Mesenchymal stem cell (in vitro differentiated cells and primary cell): ENCODE results near the gene RUNDC3A.
"Not testable (repeated sequence)": the region's sequence is repeated elsewhere in the genome, so short reads cannot be mapped to it uniquely, and the experiment has no call there.

Experiments
- DNase-seq: peaks from one replicate; pipeline ENCODE4 v3.0.0-alpha.2; 2013
- H2AFZ ChIP-seq: one replicate; pipeline ENCODE4 v1.6.1; 2013; ENCODE audit warnings: low read depth, mild to moderate bottlenecking, control low read depth, inconsistent platforms, low read length, moderate library complexity
- H2AK5ac ChIP-seq: 2 replicates; pipeline ENCODE4 v1.6.1; 2013; ENCODE audit warnings: low read length, moderate library complexity, mild to moderate bottlenecking, inconsistent platforms; ENCODE audit not compliant: severe bottlenecking
- H2BK120ac ChIP-seq: one replicate; pipeline ENCODE4 v1.6.1; 2013; ENCODE audit warnings: low read depth, mild to moderate bottlenecking, inconsistent platforms, low read length, moderate library complexity
- H2BK12ac ChIP-seq, 2 experiments: one replicate each; pipeline ENCODE4 v1.6.1; 2013; ENCODE audit warnings: inconsistent platforms in 2 of 2, low read length in 2 of 2, mild to moderate bottlenecking in 2 of 2, moderate library complexity in 2 of 2, control low read depth in 1 of 2
- H2BK15ac ChIP-seq: one replicate; pipeline ENCODE4 v1.6.1; 2013; ENCODE audit warnings: mild to moderate bottlenecking, low read depth, inconsistent platforms; ENCODE audit not compliant: poor library complexity, severe bottlenecking
- H2BK5ac ChIP-seq: 2 replicates; pipeline ENCODE4 v1.6.1; 2013; ENCODE audit warnings: low read depth, mild to moderate bottlenecking, low read length, control low read depth, inconsistent platforms; ENCODE audit not compliant: poor library complexity, severe bottlenecking
- H3K14ac ChIP-seq, 2 experiments: one replicate each; pipeline ENCODE4 v1.6.1; 2013; ENCODE audit warnings: inconsistent platforms in 2 of 2, low read length in 2 of 2, control low read depth in 1 of 2, mild to moderate bottlenecking in 1 of 2, moderate library complexity in 1 of 2
- H3K18ac ChIP-seq, 2 experiments: one replicate each; pipeline ENCODE4 v1.6.1; 2013; ENCODE audit warnings: inconsistent platforms in 2 of 2, low read length in 2 of 2, control low read depth in 1 of 2, low read depth in 1 of 2, mild to moderate bottlenecking in 1 of 2
- H3K23ac ChIP-seq, 2 experiments: one replicate each; pipeline ENCODE4 v1.6.1; 2013; ENCODE audit warnings: inconsistent platforms in 2 of 2, low read length in 2 of 2, mild to moderate bottlenecking in 2 of 2, moderate library complexity in 2 of 2, control low read depth in 1 of 2
- H3K27ac ChIP-seq: 2 replicates; pipeline ENCODE4 v1.5.1; 2013; ENCODE audit warnings: mild to moderate bottlenecking, moderate library complexity, low read length, control low read depth, inconsistent platforms; ENCODE audit not compliant: poor library complexity, severe bottlenecking
- H3K27me3 ChIP-seq, 2 experiments: 2 replicates each; pipeline versions ENCODE4 v1.6.1 to v1.7.0; 2013; ENCODE audit warnings: low read length in 2 of 2, mild to moderate bottlenecking in 2 of 2, moderate library complexity in 2 of 2, control low read depth in 1 of 2, inconsistent platforms in 1 of 2; ENCODE audit not compliant: control insufficient read depth in 1 of 2, insufficient read depth in 1 of 2
- H3K36me3 ChIP-seq, 2 experiments: 2 replicates each; pipeline versions ENCODE4 v1.6.1 to v1.7.0; 2013; ENCODE audit warnings: low read length in 2 of 2, control low read depth in 1 of 2, inconsistent platforms in 1 of 2, low read depth in 1 of 2, mild to moderate bottlenecking in 1 of 2; ENCODE audit not compliant: insufficient read depth in 2 of 2, control insufficient read depth in 1 of 2
- H3K4ac ChIP-seq, 2 experiments: one replicate each; pipeline ENCODE4 v1.6.1; 2013; ENCODE audit warnings: inconsistent platforms in 2 of 2, low read length in 2 of 2, mild to moderate bottlenecking in 2 of 2, moderate library complexity in 2 of 2, control low read depth in 1 of 2, low read depth in 1 of 2
- H3K4me1 ChIP-seq: 2 replicates; pipeline ENCODE4 v1.6.1; 2013; ENCODE audit warnings: low read depth, low read length, control low read depth; ENCODE audit not compliant: control insufficient read depth, insufficient read depth
- H3K4me2 ChIP-seq: 2 replicates; pipeline ENCODE4 v1.6.1; 2013; ENCODE audit warnings: low read length, mild to moderate bottlenecking, inconsistent platforms; ENCODE audit not compliant: poor library complexity, severe bottlenecking
- H3K4me3 ChIP-seq, 2 experiments: 2 replicates each; pipeline versions ENCODE4 v1.5.1 to v1.7.0; 2013; ENCODE audit warnings: low read length in 2 of 2, mild to moderate bottlenecking in 2 of 2, control low read depth in 1 of 2, low read depth in 1 of 2; ENCODE audit not compliant: insufficient read depth in 1 of 2
- H3K79me1 ChIP-seq: replicated peaks from 2 replicates; pipeline ENCODE4 v1.6.1; 2013; ENCODE audit warnings: mild to moderate bottlenecking, control low read depth, low read length, inconsistent platforms; ENCODE audit not compliant: poor library complexity, severe bottlenecking
- H3K9ac ChIP-seq: 2 replicates; pipeline ENCODE4 v1.7.0; 2013; ENCODE audit warnings: mild to moderate bottlenecking, low read length, moderate library complexity
- H3K9me3 ChIP-seq: 2 replicates; pipeline ENCODE4 v1.7.0; 2013; ENCODE audit warnings: mild to moderate bottlenecking, low read length; ENCODE audit not compliant: control insufficient read depth
- H4K8ac ChIP-seq: one replicate; pipeline ENCODE4 v1.6.1; 2013; ENCODE audit warnings: inconsistent platforms, mild to moderate bottlenecking, low read length, moderate library complexity
- H4K91ac ChIP-seq: one replicate; pipeline ENCODE4 v1.6.1; 2013; ENCODE audit warnings: mild to moderate bottlenecking, low read length, inconsistent platforms
- WGBS: methylation state at CpG from one replicate; pipeline ENCODE4 v1.1.7; 2013; ENCODE audit warnings: mixed read lengths; 5-methylcytosine and 5-hydroxymethylcytosine counted together

RUNDC3A gene

DNA sequence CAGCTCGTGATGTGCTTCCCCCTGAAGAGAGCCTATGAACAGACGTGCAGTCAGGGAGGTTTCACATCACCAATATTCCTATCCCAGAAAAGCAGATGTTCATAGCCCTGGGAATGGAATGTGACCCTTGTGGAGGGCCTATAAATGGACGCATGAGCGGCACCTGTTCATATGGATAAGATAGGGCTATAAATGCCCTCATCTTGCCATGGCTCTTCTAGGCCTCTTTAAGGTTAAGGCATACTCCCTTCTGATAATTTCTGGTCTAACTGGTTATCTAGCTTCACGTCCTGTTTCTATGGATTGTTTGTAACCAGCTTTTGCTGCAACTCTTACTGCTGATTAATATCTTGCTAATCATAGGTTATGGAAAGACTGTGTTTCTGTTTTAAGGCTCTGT is 32.2 kb downstream of the RUNDC3A start:
- peaks cover 13% of the 10 kb centered on the region for H3K4me1 ChIP-seq
- H3K27me3 ChIP-seq, H2BK12ac ChIP-seq, H3K18ac ChIP-seq, DNase-seq, H4K91ac ChIP-seq, H2BK120ac ChIP-seq, H3K14ac ChIP-seq, H2AFZ ChIP-seq, H4K8ac ChIP-seq, H2BK15ac ChIP-seq, H3K4me3 ChIP-seq, H3K79me1 ChIP-seq, H3K36me3 ChIP-seq, H3K4ac ChIP-seq, H2AK5ac ChIP-seq, H3K9ac ChIP-seq, H3K9me3 ChIP-seq, H3K4me2 ChIP-seq, H3K23ac ChIP-seq, H2BK5ac ChIP-seq, H3K27ac ChIP-seq: not testable (repeated sequence)
- 92% methylated on average over 4 of the region's 5 CpGs for WGBS

DNA sequence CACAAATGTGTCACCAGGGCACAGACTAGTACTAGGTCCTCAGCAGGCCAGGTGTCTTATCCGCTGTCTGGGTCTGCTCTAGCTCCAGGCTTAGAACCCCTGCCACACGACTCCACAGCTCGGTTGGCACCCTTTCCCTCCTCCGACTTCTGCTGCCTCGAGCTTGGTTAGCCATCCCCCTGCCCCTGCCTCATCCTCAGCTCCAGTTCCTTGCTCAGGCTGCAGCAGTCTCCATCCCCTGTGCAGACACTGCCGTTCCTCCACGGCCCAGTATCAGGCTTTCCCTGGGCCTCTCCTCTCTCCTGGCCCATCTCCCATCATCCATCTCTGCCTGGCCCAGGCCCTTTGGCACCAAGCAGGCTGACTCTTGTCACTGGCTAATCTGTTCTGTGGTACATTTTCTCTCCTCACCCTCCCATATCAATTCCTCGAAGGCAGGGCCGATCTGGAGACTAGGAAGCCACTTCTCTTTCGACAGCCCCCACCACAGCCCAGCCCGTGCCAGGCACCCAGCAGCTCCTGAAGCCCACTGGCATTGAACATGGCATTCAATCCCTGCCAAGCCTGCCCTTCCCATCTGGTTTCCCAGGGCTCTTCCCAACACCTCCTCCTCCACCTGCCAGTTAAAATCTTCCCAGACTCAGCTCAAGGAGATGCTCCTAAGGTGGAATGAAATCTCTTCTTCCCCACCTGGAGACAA is 35.3 kb downstream of the RUNDC3A start:
- Histone ChIP-seq H3K79me1 (peaks cover 11% of the 10 kb centered on the region), H3K4ac (peak overlapping the region in 1 of 2 experiments; percentile 18), H2BK5ac (no peak overlapping the region), H3K4me2 (no peak overlapping the region), H3K36me3 (peaks cover 2% of the 10 kb centered on the region in 2 experiments), H3K27me3 (no peaks in the 10 kb centered on the region), H3K14ac (no peak overlapping the region), H2BK15ac (peak overlapping the region; percentile 13), H3K9ac (no peak overlapping the region), H3K27ac (no peak overlapping the region), H3K23ac (no peak overlapping the region), H2BK12ac (peak overlapping the region in 1 of 2 experiments; percentile 59), H4K91ac (peak overlapping the region; percentile 82), H2BK120ac (no peak overlapping the region), H3K4me3 (no peak overlapping the region), H3K9me3 (no peaks in the 10 kb centered on the region), H2AK5ac (peak overlapping the region; percentile 98), H3K18ac (no peak overlapping the region), H4K8ac (peak overlapping the region; percentile 84), H2AFZ (no peak overlapping the region), H3K4me1 (peaks cover 18% of the 10 kb centered on the region)
- WGBS: 89% methylated on average over 11 of the region's 11 CpGs
- no peak for DNase-seq

DNA sequence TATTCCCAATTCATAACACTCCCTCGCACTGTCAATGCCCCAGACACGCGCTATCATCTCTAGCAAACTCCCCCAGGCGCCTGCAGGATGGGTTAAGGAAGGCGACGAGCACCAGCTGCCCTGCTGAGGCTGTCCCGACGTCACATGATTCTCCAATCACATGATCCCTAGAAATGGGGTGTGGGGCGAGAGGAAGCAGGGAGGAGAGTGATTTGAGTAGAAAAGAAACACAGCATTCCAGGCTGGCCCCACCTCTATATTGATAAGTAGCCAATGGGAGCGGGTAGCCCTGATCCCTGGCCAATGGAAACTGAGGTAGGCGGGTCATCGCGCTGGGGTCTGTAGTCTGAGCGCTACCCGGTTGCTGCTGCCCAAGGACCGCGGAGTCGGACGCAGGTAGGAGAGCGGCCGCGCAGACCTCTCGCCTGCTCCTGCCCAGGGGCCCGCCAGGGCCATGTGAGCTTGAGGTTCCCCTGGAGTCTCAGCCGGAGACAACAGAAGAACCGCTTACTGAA is 36.6 kb downstream of the RUNDC3A start, which contains the start of gene GRN:
TSS of gene GRN (plus strand) at position 364 of the 515 bp plus-strand sequence. CDS start 3,863 bp downstream, outside the sequence.
- Histone ChIP-seq H2BK5ac (no peak within 1 kb of the TSS), H3K4me1 (peaks cover 17% of the 10 kb centered on the region), H2BK15ac (peak within 1 kb of the TSS; percentile 54), H3K4ac (peak within 1 kb of the TSS; percentile 66 to 95), H3K9me3 (no peaks in the 10 kb centered on the region), H2AFZ (peak within 1 kb of the TSS; percentile 39), H3K36me3 (peaks cover 11 to 15% of the 10 kb centered on the region in 2 experiments), H4K91ac (peak within 1 kb of the TSS; percentile 81), H3K27ac (peak within 1 kb of the TSS; percentile 47), H3K23ac (peak within 1 kb of the TSS in 1 of 2 experiments; percentile 63), H4K8ac (peak within 1 kb of the TSS; percentile 94), H3K79me1 (peaks cover 20% of the 10 kb centered on the region), H3K9ac (peak within 1 kb of the TSS; percentile 98), H2BK12ac (peak within 1 kb of the TSS; percentile 30 to 85), H3K4me2 (peak within 1 kb of the TSS; percentile 92), H2BK120ac (no peak within 1 kb of the TSS), H3K4me3 (peak within 1 kb of the TSS; percentile 86 to 100), H2AK5ac (peak within 1 kb of the TSS; percentile 98), H3K18ac (peak within 1 kb of the TSS; percentile 69 to 89), H3K14ac (peak within 1 kb of the TSS; percentile 38 to 92), H3K27me3 (no peaks in the 10 kb centered on the region)
- WGBS: 1% methylated on average over 23 of the region's 26 CpGs
- peak; percentile 99 for DNase-seq

DNA sequence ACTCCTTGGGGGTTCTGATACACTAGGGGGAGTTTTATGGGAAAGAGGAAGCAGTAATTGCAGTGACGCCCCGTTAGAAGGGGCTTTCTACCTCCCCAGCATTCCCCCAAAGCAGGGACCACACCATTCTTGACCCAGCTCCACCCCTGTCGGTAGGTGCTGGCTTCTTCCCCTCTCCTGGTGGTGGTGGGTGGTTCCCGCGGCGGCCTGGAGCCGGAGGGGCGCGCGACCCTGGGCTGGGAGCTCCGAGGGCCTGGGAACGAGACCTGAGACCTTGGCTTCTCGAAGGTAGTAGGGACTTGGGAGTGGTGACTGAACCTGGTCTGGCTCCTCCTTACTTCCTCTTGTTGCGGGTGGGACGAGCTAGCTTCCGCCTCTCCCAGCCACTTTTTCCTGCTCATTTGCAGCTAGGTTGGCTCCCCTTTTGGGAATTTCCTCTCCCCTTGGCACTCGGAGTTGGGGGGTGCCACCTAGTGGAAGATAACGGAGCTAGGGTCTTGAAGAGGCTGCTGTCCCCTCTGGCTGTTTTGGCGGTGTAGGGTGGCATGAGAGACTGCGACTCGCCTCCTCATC is 37.1 kb downstream of the RUNDC3A start:
- peaks cover 17% of the 10 kb centered on the region for H3K4me1 ChIP-seq
- H2BK120ac ChIP-seq: no peak overlapping the region
- H4K91ac ChIP-seq: peak overlapping the region; percentile 81
- H2BK12ac ChIP-seq: peak overlapping the region in 1 of 2 experiments; percentile 85
- H3K18ac ChIP-seq: peak overlapping the region; percentile 69 to 89
- peak; percentile 72 for DNase-seq
- H3K4me3 ChIP-seq: peak overlapping the region; percentile 86 to 100
- peak overlapping the region; percentile 47 for H3K27ac ChIP-seq
- H3K9ac ChIP-seq: peak overlapping the region; percentile 98
- H3K36me3 ChIP-seq: peaks cover 15 to 21% of the 10 kb centered on the region in 2 experiments
- H3K9me3 ChIP-seq: no peaks in the 10 kb centered on the region
- 9% methylated on average over 12 of the region's 21 CpGs for WGBS
- no peak overlapping the region for H2AK5ac ChIP-seq
- peak overlapping the region; percentile 92 for H3K4me2 ChIP-seq
- H3K79me1 ChIP-seq: peaks cover 20% of the 10 kb centered on the region
- H4K8ac ChIP-seq: peak overlapping the region; percentile 84
- no peaks in the 10 kb centered on the region for H3K27me3 ChIP-seq
- H3K23ac ChIP-seq: peak overlapping the region in 1 of 2 experiments; percentile 63
- peak overlapping the region; percentile 39 for H2AFZ ChIP-seq
- peak overlapping the region; percentile 38 to 92 for H3K14ac ChIP-seq
- peak overlapping the region; percentile 66 to 95 for H3K4ac ChIP-seq
- peak overlapping the region; percentile 12 for H2BK15ac ChIP-seq
- H2BK5ac ChIP-seq: no peak overlapping the region
